GM23338 (cell line): ENCODE data around the gene GNB1. TPM values are rescaled to one million over a fixed set of nuclear protein-coding genes. Genes with fewer than 3 reads are reported as not detected.

ENCODE experiments used
- ATAC-seq: fragments of 200-7000 bp; cut with Tn5 transposase; 3 replicates; pipeline ENCODE4 v1.9.1; 2020
- DNase-seq: peaks from one replicate; pipeline ENCODE4 v3.0.0-alpha.2; 2015; ENCODE audit warnings: low spot score
- H2AFZ ChIP-seq: fragments of 200-600 bp; sonication (generic); 2 replicates; pipeline ENCODE4 v1.8.0; 2016; ENCODE audit warnings: antibody characterized with exemption, mild to moderate bottlenecking, moderate library complexity
- H3F3A ChIP-seq: fragments of 200-600 bp; sonication (generic); replicated peaks from 2 replicates; pipeline ENCODE4 v1.8.0; 2017; ENCODE audit warnings: antibody characterized with exemption, mixed run types, low read depth
- H3K27ac ChIP-seq: fragments of 200-600 bp; sonication (generic); 2 replicates; pipeline ENCODE4 v1.6.1; 2016; ENCODE audit warnings: low read depth
- H3K27me3 ChIP-seq: fragments of 200-600 bp; sonication (generic); 2 replicates; pipeline ENCODE4 v1.8.0; 2016; ENCODE audit warnings: mild to moderate bottlenecking, mixed run types, moderate library complexity; ENCODE audit not compliant: insufficient read depth
- H3K36me3 ChIP-seq: fragments of 200-600 bp; sonication (generic); 2 replicates; pipeline ENCODE4 v1.8.0; 2016; ENCODE audit warnings: mild to moderate bottlenecking; ENCODE audit not compliant: insufficient read depth
- H3K4me1 ChIP-seq: fragments of 200-600 bp; sonication (generic); 2 replicates; pipeline ENCODE4 v1.8.0; 2016; ENCODE audit warnings: mild to moderate bottlenecking, moderate library complexity; ENCODE audit not compliant: insufficient read depth
- H3K4me2 ChIP-seq: fragments of 200-600 bp; sonication (generic); 2 replicates; pipeline ENCODE4 v1.7.1; 2017; ENCODE audit warnings: mixed run types
- H3K4me3 ChIP-seq: fragments of 200-600 bp; sonication (generic); 2 replicates; pipeline ENCODE4 v1.6.1; 2016; ENCODE audit warnings: mixed run types
- H3K79me2 ChIP-seq: fragments of 200-600 bp; sonication (generic); replicated peaks from 2 replicates; pipeline ENCODE4 v1.8.0; 2017; ENCODE audit warnings: mild to moderate bottlenecking; ENCODE audit not compliant: insufficient read depth
- H3K9me2 ChIP-seq: fragments of 200-600 bp; sonication (generic); 2 replicates; pipeline ENCODE4 v1.8.0; 2017; ENCODE audit not compliant: insufficient read depth
- H4K20me1 ChIP-seq: fragments of 200-600 bp; sonication (generic); replicated peaks from 2 replicates; pipeline ENCODE4 v1.8.0; 2017; ENCODE audit warnings: mild to moderate bottlenecking; ENCODE audit not compliant: insufficient read depth
- H3K27ac Mint-ChIP-seq: 2 replicates; pipeline ENCODE4 v1.8.0; 2020; ENCODE audit warnings: inconsistent platforms, mild to moderate bottlenecking, moderate library complexity, mixed read lengths
- H3K27me3 Mint-ChIP-seq: 3 replicates; pipeline ENCODE4 v1.8.0; 2022; ENCODE audit warnings: low read depth, mild to moderate bottlenecking, moderate library complexity, mixed read lengths, inconsistent platforms; ENCODE audit not compliant: insufficient read depth, poor library complexity
- H3K36me3 Mint-ChIP-seq: 3 replicates; pipeline ENCODE4 v1.8.0; 2021; ENCODE audit warnings: low read depth, mild to moderate bottlenecking, inconsistent platforms, moderate library complexity, mixed read lengths
- H3K4me1 Mint-ChIP-seq: 3 replicates; pipeline ENCODE4 v1.8.0; 2020; ENCODE audit warnings: mild to moderate bottlenecking, inconsistent platforms, mixed read lengths
- H3K4me3 Mint-ChIP-seq: 3 replicates; pipeline ENCODE4 v1.8.0; 2021; ENCODE audit warnings: moderate library complexity, mild to moderate bottlenecking, inconsistent platforms, mixed read lengths
- H3K9me3 Mint-ChIP-seq: 3 replicates; pipeline ENCODE4 v1.8.0; 2020; ENCODE audit warnings: moderate library complexity, mild to moderate bottlenecking, inconsistent platforms, mixed read lengths
- CREB1 ChIP-seq: fragments of 250-450 bp; sonication (Bioruptor Pico); IDR thresholded peaks from 2 replicates; pipeline ENCODE4 v1.5.0; 2020; ENCODE audit warnings: low read depth, mild to moderate bottlenecking, moderate library complexity
- CTCF ChIP-seq, 2 experiments: fragments of 200-600 bp in 1 of 2; sonication (generic) in 1 of 2; conservative IDR thresholded peaks; 2 replicates each; pipeline versions ENCODE4 v1.5.1 to v1.6.1; 2016 to 2017; ENCODE audit warnings: antibody characterized with exemption in 2 of 2, low read depth in 2 of 2, mild to moderate bottlenecking in 2 of 2, moderate library complexity in 1 of 2
- ETS1 ChIP-seq: IDR thresholded peaks from 2 replicates; pipeline ENCODE4 v1.6.1; 2016; ENCODE audit warnings: antibody characterized with exemption
- EZH2 ChIP-seq: fragments of 200-600 bp; sonication (generic); IDR thresholded peaks from one replicate; pipeline ENCODE4 v1.8.0; 2017; ENCODE audit warnings: antibody characterized with exemption, mild to moderate bottlenecking, low read depth; ENCODE audit not compliant: unreplicated experiment
- EZH2phosphoT487 ChIP-seq: fragments of 200-600 bp; sonication (generic); IDR thresholded peaks from one replicate; pipeline ENCODE4 v1.8.1; 2018; ENCODE audit warnings: antibody characterized with exemption; ENCODE audit not compliant: unreplicated experiment
- JUNB ChIP-seq: IDR thresholded peaks from one replicate; pipeline ENCODE4 v1.6.1; 2016; ENCODE audit warnings: antibody characterized with exemption; ENCODE audit not compliant: unreplicated experiment
- NANOG ChIP-seq: IDR thresholded peaks from 2 replicates; pipeline ENCODE4 v1.6.1; 2016; ENCODE audit warnings: antibody characterized with exemption, borderline replicate concordance
- POLR2AphosphoS5 ChIP-seq: IDR thresholded peaks from 2 replicates; pipeline ENCODE4 v1.6.1; 2016; ENCODE audit warnings: antibody characterized with exemption, low read depth
- REST ChIP-seq: IDR thresholded peaks from one replicate; pipeline ENCODE4 v1.6.1; 2018; ENCODE audit warnings: antibody characterized with exemption; ENCODE audit not compliant: unreplicated experiment
- STAT1 ChIP-seq: IDR thresholded peaks from one replicate; pipeline ENCODE4 v1.6.1; 2016; ENCODE audit warnings: antibody characterized with exemption; ENCODE audit not compliant: unreplicated experiment
- ZNF114 ChIP-seq: fragments of 250-450 bp; sonication (Bioruptor Pico); IDR thresholded peaks from 2 replicates; pipeline ENCODE4 v1.5.0; 2020; ENCODE audit warnings: mild to moderate bottlenecking, moderate library complexity
- ZNF331 ChIP-seq: fragments of 250-450 bp; sonication (Bioruptor Pico); IDR thresholded peaks from 2 replicates; pipeline ENCODE4 v1.5.0; 2020; ENCODE audit warnings: low read depth, mild to moderate bottlenecking, moderate library complexity
- polyA plus RNA-seq: library from polyadenylated mRNA; unstranded; fragments of >200 nt; fragmentation: Nextera tagmentation; extraction: Ambion mirVana; gene quantifications from 2 replicates; pipeline ENCODE4 v1.2.1, GENCODE V29; 2016
- total RNA-seq: library from RNA; depleted of rRNA; stranded (reverse); fragments of >200 nt; shearing (Covaris generic); gene quantifications from 2 replicates; pipeline ENCODE4 v1.2.3, GENCODE V29; 2014
- TF ChIP-seq, protein P1 (sequence below): fragments of 250-450 bp; sonication (Bioruptor Pico); IDR thresholded peaks from 2 replicates; pipeline ENCODE4 v1.5.0; 2020; ENCODE audit warnings: mild to moderate bottlenecking, moderate library complexity

GNB1 gene
- total and polyA plus RNA-seq, 2 experiments from 2014 or later, result 65.4 to 138 TPM

DNA sequence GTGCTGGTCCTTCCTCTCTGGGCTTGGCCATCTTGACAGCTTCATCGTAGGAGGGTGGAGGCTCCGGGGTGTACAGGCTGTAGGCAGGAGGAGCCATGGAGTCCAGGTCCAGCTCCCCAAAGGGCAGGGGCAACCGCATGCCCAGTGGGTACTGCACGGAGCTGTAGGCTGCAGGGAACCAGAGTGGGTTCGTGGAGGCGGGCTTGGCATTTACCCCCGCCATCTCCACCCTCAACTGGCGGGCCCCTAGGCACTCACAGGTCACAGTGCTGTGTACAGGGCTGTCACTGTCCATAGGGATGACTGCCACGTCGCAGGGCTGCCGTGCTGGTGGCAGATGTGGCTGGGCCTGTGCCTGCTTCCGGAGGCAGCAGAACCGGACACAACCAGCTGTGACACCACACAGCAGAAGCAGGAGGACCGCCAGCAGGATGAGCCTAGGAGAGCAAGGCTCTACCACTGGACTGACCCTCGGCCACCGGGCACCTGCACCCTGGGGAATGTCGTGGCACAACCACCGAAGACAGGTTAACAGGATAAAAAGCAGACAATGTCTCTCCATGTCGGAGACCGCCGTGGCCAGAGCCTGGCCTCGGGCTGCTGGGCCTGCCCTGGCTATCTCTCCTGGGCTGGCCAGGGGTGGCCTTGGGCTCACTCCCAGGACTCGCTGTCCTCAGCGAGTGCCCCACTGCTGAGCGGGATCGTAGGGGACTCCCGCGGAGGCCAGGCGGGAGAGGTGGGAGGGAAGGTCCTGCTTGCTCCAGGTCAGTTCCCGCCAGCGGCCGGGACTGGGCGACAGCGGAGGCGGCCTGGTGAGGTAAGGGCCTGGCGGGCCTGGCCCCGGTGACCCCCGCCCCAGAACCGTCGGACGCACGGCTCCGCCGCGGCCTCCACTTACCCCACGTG, 27.4 kb upstream of the GNB1 start:
- Mint-ChIP-seq H3K4me3 (peak overlapping the region; percentile 64), H3K4me1 (peaks cover 7% of the 10 kb centered on the region; the same call in 1 of the 3 replicates), H3K27me3 (peaks cover 6% of the 10 kb centered on the region), H3K27ac (no peak overlapping the region), H3K36me3 (no peaks in the 10 kb centered on the region), H3K9me3 (no peaks in the 10 kb centered on the region)
- ATAC-seq (no peak), DNase-seq (no peak)
- no peaks in the 10 kb centered on the region for H3K9me2 ChIP-seq
- H3K4me3 ChIP-seq, result peak overlapping the region; percentile 76
- no peaks in the 10 kb centered on the region for H3K36me3 ChIP-seq
- H3F3A ChIP-seq, result 0 out of 2 replicates have a peak, but pooled peaks cover 8% of the 10 kb centered on the region
- peak overlapping the region; percentile 63; the same call in 1 of the 2 replicates for H2AFZ ChIP-seq
- no peaks in the 10 kb centered on the region for H3K27me3 ChIP-seq
- no peaks in the 10 kb centered on the region for H3K79me2 ChIP-seq
- TF ChIP-seq JUNB (no peak), ETS1 (no peak), STAT1 (no peak), EZH2 (no peak), ZNF331 (CRISPR knock-in tag) (no peak), EZH2phosphoT487 (no peak), REST (no peak), NANOG (no peak), POLR2AphosphoS5 (no peak), ZNF114 (CRISPR knock-in tag) (no peak), CREB1 (CRISPR knock-in tag) (no peak), CTCF (conservative IDR thresholded peaks at IDR 0.05; ENCODE audit: low read depth in 2 of 2) (no peak)
- TF ChIP-seq, protein P1, sequence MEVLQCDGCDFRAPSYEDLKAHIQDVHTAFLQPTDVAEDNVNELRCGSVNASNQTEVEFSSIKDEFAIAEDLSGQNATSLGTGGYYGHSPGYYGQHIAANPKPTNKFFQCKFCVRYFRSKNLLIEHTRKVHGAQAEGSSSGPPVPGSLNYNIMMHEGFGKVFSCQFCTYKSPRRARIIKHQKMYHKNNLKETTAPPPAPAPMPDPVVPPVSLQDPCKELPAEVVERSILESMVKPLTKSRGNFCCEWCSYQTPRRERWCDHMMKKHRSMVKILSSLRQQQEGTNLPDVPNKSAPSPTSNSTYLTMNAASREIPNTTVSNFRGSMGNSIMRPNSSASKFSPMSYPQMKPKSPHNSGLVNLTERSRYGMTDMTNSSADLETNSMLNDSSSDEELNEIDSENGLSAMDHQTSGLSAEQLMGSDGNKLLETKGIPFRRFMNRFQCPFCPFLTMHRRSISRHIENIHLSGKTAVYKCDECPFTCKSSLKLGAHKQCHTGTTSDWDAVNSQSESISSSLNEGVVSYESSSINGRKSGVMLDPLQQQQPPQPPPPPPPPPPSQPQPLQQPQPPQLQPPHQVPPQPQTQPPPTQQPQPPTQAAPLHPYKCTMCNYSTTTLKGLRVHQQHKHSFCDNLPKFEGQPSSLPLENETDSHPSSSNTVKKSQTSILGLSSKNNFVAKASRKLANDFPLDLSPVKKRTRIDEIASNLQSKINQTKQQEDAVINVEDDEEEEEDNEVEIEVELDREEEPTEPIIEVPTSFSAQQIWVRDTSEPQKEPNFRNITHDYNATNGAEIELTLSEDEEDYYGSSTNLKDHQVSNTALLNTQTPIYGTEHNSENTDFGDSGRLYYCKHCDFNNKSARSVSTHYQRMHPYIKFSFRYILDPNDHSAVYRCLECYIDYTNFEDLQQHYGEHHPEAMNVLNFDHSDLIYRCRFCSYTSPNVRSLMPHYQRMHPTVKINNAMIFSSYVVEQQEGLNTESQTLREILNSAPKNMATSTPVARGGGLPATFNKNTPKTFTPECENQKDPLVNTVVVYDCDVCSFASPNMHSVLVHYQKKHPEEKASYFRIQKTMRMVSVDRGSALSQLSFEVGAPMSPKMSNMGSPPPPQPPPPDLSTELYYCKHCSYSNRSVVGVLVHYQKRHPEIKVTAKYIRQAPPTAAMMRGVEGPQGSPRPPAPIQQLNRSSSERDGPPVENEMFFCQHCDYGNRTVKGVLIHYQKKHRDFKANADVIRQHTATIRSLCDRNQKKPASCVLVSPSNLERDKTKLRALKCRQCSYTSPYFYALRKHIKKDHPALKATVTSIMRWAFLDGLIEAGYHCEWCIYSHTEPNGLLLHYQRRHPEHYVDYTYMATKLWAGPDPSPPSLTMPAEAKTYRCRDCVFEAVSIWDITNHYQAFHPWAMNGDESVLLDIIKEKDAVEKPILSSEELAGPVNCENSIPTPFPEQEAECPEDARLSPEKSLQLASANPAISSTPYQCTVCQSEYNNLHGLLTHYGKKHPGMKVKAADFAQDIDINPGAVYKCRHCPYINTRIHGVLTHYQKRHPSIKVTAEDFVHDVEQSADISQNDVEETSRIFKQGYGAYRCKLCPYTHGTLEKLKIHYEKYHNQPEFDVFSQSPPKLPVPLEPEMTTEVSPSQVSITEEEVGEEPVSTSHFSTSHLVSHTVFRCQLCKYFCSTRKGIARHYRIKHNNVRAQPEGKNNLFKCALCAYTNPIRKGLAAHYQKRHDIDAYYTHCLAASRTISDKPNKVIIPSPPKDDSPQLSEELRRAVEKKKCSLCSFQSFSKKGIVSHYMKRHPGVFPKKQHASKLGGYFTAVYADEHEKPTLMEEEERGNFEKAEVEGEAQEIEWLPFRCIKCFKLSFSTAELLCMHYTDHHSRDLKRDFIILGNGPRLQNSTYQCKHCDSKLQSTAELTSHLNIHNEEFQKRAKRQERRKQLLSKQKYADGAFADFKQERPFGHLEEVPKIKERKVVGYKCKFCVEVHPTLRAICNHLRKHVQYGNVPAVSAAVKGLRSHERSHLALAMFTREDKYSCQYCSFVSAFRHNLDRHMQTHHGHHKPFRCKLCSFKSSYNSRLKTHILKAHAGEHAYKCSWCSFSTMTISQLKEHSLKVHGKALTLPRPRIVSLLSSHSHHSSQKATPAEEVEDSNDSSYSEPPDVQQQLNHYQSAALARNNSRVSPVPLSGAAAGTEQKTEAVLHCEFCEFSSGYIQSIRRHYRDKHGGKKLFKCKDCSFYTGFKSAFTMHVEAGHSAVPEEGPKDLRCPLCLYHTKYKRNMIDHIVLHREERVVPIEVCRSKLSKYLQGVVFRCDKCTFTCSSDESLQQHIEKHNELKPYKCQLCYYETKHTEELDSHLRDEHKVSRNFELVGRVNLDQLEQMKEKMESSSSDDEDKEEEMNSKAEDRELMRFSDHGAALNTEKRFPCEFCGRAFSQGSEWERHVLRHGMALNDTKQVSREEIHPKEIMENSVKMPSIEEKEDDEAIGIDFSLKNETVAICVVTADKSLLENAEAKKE, result no peak
- H3K27ac ChIP-seq, result peak overlapping the region; percentile 72; the same call in 1 of the 2 replicates
- H4K20me1 ChIP-seq, result no peaks in the 10 kb centered on the region
- H3K4me1 ChIP-seq, result no peaks in the 10 kb centered on the region; the same call in 1 of the 2 replicates
- H3K4me2 ChIP-seq, result peak overlapping the region; percentile 86
